ENCODE data around the gene AP4E1.

- no peak for TF ChIP-seq POLR2A (IDR thresholded peaks at IDR 0.05)
- no peak for TF ChIP-seq CTCF (IDR thresholded peaks at IDR 0.05)
These were observed 116.4 kb downstream of the AP4E1 start for GRCh38 chr15:51024735-51025453.

All from breast epithelium (tissue), 3 donors.